HAP-1 (cell line): ENCODE data around the gene HRH2.

Experiments used
- DNase-seq, 2 experiments: peaks; one replicate each; pipeline ENCODE4 v3.0.0-alpha.2; 2016 to 2020; ENCODE audit warnings: low spot score in 2 of 2
- H3K27me3 ChIP-seq: fragments of 250-450 bp; sonication (Bioruptor Pico); 2 replicates; pipeline ENCODE4 v1.5.1; 2020; ENCODE audit warnings: low read depth, mild to moderate bottlenecking, moderate library complexity
- H3K36me3 ChIP-seq: fragments of 250-450 bp; sonication (Bioruptor Pico); replicated peaks from 2 replicates; pipeline ENCODE4 v1.5.1; 2020; ENCODE audit warnings: mild to moderate bottlenecking
- H3K4me1 ChIP-seq: fragments of 250-450 bp; sonication (Bioruptor Pico); 2 replicates; pipeline ENCODE4 v1.5.1; 2020; ENCODE audit warnings: mild to moderate bottlenecking
- H3K4me3 ChIP-seq: fragments of 250-450 bp; sonication (Bioruptor Pico); 2 replicates; pipeline ENCODE4 v1.5.1; 2020; ENCODE audit warnings: mild to moderate bottlenecking, moderate library complexity
- H3K9me3 ChIP-seq: fragments of 250-450 bp; sonication (Bioruptor Pico); 2 replicates; pipeline ENCODE4 v1.5.1; 2020; ENCODE audit warnings: mild to moderate bottlenecking, moderate library complexity
- in situ Hi-C: fragments of 300-500 bp; cut with MboI; formaldehyde crosslinking; loops from 3 replicates; pipeline ENCODE4 v1.14.3; 2020; ENCODE audit warnings: low sequenced_read_pairs, inconsistent platforms, mixed read lengths

The HRH2 gene

DNA sequence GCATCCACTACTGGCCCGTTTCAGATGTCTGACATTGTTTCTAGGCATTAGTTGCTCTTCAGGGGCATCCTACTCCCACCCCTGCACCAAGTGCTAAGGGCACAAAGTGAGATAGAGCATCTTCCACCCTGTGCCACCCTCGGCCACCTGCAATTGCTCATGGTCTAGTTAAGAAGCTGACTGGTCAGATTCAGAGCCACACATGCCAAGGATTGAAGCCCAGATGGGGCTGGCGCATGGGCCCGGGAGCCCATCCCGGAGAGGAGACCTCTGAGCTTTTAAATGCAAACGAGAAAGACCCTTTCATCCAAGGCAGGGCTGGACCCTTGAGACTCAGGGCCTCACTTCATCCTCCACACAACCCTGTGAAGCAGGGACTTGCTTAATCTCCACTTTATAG is 28.5 kb downstream of the HRH2 start:
- no peaks in the 10 kb centered on the region for H3K9me3 ChIP-seq
- H3K36me3 ChIP-seq = no peaks in the 10 kb centered on the region
- DNase-seq = no peak
- in situ Hi-C loops = no loop called here
- H3K4me3 ChIP-seq = no peak overlapping the region
- no peaks in the 10 kb centered on the region for H3K27me3 ChIP-seq
- H3K4me1 ChIP-seq = peaks cover 7% of the 10 kb centered on the region; the same call in 1 of the 2 replicates

DNA sequence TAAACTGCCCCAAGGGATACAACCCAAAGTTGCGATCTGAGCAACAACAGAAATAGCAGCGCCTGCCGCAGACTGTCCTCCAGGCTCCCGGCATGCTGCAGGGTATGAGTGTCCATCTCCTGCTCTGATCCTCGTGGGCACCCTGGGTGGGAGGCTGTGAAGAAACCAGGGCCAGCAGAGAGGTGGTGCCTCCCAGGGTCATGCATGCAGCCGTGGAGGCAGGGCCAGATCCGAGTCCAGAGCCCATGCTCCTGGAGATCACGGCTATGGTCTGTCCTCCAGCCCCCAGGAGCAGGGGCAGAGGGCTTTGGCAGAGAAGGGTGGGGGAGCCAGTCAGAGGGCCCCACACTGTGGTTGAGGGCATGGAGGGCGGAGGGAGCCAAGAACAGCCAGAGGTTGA is 29.0 kb downstream of the HRH2 start:
- H3K4me3 ChIP-seq = no peak overlapping the region
- in situ Hi-C loops = no loop called here
- H3K4me1 ChIP-seq = peaks cover 7% of the 10 kb centered on the region; the same call in 1 of the 2 replicates
- H3K36me3 ChIP-seq = no peaks in the 10 kb centered on the region
- H3K27me3 ChIP-seq = no peaks in the 10 kb centered on the region
- no peak for DNase-seq
- H3K9me3 ChIP-seq = no peaks in the 10 kb centered on the region

DNA sequence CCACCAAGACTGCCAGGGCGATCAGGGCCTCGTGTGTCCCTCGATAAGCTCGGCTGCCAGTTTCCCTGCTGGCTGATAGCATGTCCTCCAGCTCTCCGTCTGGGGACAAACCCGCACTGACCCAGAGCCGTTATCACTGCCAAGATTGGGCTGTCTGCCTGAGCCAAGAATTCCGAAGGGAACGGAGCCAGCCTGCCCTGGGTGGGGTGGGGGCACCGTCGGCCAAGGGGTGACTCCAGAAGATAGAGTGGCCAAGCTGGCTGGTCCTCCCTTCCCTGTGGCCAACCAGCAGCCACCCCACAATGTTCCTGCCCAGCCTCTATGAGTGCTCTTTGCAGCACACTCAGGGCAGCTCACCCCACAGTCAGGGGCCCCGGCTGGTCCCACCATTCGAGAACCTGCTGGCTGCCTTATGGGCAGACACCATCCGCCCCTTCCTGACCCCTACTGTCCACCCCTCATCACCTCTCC is 29.4 kb downstream of the HRH2 start:
- H3K4me1 ChIP-seq = peaks cover 7% of the 10 kb centered on the region; the same call in 1 of the 2 replicates
- no peak overlapping the region for H3K4me3 ChIP-seq
- in situ Hi-C loops = no loop called here
- H3K36me3 ChIP-seq = no peaks in the 10 kb centered on the region
- H3K9me3 ChIP-seq = no peaks in the 10 kb centered on the region
- DNase-seq = no peak
- no peaks in the 10 kb centered on the region for H3K27me3 ChIP-seq

DNA sequence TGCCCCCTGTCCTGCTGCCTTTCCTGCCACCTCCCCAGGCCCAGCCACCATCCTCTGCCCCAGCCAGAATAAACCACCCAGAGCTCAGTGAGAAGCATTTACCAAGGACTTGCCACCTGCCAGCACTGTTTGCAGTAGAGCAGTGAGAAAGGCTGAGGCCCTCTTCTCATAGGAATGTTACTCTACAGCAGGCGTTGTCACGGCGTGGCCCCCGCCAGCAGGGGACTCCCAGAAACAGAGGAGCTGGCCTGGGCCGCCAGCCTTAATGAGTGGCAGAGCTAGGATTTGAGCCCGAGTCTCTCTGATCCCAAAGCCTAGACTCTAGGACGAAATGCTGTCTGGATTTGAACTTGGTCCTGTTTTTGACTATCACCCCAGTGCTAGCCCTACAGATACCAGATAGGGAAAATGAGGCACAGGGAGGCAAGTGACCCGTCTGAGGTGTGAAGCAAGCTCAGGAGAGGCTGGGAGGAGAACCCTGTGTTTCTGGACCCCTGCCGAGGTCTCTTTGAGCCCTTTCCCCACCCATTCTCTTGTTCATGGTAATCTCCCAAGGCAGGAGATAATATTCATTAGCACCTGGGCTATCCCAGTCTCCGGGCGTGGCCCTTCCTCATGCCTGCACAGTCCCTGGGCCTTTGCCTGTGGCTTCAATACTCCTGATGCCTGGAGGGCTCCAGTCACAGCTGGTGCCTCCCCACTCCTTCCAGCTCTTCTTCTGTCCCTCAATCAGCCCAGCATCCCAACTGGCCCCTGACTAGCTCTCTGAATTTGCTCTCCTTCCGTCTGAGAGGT is 30.7 kb downstream of the HRH2 start:
- H3K4me1 ChIP-seq = peaks cover 7% of the 10 kb centered on the region; the same call in 1 of the 2 replicates
- no peaks in the 10 kb centered on the region for H3K36me3 ChIP-seq
- in situ Hi-C loops = no loop called here
- H3K9me3 ChIP-seq = no peaks in the 10 kb centered on the region
- no peaks in the 10 kb centered on the region for H3K27me3 ChIP-seq
- no peak overlapping the region for H3K4me3 ChIP-seq
- no peak for DNase-seq

DNA sequence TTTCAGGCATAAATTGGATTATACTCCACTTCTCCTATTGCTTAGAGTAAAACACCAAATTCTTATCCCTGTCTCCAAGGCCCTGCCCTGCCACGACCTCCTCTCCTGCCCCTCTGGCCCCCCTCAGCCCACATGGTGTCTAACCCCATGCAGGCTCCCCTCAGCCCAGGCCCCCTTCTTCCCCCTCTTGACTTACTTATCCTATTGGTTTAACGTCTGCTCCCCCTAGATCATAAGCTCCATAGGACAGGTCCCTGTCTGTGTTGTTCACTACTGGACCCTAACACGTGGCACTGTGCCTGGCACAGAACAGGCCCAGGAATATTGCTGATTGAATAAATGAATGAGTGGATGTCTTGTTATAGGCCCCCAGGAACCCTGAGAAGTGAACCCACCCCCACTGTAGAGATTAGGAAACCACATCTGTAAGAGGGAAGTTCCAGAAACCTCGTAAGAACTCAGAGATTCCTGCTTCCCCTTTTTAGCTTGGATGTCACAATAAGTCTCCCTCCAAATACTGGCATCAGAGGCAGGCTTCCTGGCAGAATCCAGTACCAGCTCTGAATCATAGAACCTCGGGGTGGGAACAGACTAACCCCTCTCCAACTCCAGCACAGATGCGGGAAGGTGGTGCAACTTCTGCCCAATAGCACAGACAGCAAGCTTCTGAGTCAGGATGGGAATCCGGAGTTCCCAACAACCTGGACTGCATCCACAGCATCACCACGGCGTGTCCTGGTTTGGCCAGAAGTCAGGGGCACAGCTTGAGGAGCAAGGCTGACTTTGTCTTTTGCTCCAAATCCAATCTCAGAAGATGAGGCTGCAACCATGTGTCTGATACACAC is 31.5 kb downstream of the HRH2 start:
- DNase-seq = no peak
- Histone ChIP-seq H3K9me3 (no peaks in the 10 kb centered on the region), H3K27me3 (no peaks in the 10 kb centered on the region), H3K4me1 (peaks cover 7% of the 10 kb centered on the region; the same call in 1 of the 2 replicates), H3K36me3 (no peaks in the 10 kb centered on the region), H3K4me3 (no peak overlapping the region)
- in situ Hi-C loops = no loop called here

DNA sequence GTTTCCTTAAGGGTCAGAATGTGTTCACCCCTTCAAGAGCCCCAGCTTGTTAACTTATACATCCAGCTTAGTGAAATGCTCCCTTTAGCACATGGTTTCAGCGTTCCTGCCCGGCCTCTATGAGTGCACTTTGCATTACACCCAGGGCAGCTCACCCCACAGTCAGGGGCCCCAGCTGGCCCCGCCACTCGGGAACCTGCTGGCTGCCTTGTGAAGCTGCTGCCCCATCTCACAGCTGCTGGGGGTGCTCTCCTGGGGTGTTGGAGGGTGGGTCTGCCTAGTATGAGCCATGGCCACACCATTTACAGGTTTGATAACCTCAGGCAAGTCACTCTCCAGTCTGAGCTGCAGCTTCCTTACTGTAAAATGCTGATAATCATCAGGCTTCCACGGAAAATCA is 32.2 kb downstream of the HRH2 start:
- no peaks in the 10 kb centered on the region for H3K9me3 ChIP-seq
- in situ Hi-C loops = no loop called here
- no peaks in the 10 kb centered on the region for H3K27me3 ChIP-seq
- H3K4me1 ChIP-seq = peaks cover 7% of the 10 kb centered on the region; the same call in 1 of the 2 replicates
- no peak overlapping the region for H3K4me3 ChIP-seq
- H3K36me3 ChIP-seq = no peaks in the 10 kb centered on the region
- no peak for DNase-seq

DNA sequence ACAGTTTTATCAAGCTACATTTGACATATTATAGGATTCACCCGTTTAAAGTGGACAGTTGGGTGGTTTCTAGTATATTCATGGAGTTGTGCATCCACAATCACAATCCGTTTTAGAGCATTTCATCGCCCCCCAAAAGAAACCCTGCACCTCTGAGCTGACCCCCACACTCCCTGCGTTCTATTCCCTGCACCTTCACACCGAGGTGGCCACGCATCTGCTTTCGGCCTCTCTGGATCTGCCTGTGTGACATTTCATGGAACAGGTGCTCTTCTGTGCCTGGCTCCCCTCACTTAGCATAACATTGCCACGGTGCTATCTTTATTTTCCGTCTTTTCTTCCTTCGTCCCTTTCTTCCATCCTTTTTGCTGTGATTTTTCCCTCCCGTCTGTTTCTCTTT is 32.7 kb downstream of the HRH2 start:
- Histone ChIP-seq H3K27me3 (no peaks in the 10 kb centered on the region), H3K4me3 (no peak overlapping the region), H3K36me3 (no peaks in the 10 kb centered on the region), H3K4me1 (peaks cover 7% of the 10 kb centered on the region; the same call in 1 of the 2 replicates), H3K9me3 (no peaks in the 10 kb centered on the region)
- no peak for DNase-seq
- in situ Hi-C loops = no loop called here

DNA sequence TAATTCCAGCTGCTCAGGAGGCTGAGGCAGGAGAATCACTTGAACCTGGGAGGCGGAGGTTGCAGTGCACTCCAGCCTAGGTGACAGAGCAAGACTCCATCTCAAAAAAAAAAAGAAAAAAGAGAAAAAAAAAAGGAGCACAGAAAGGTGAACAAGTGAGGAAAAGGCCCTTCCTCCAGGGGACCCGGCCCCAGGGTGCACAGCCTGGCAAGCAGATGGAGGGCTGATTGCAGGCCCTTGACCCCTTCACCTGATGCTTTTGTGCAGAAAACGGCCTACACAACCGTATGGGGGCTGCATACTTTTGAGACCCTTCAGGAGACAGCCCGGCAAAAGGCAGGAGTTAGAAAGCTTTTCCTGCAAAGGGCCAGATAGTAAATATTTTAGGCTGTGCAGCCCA is 33.9 kb downstream of the HRH2 start:
- H3K27me3 ChIP-seq = no peaks in the 10 kb centered on the region

DNA sequence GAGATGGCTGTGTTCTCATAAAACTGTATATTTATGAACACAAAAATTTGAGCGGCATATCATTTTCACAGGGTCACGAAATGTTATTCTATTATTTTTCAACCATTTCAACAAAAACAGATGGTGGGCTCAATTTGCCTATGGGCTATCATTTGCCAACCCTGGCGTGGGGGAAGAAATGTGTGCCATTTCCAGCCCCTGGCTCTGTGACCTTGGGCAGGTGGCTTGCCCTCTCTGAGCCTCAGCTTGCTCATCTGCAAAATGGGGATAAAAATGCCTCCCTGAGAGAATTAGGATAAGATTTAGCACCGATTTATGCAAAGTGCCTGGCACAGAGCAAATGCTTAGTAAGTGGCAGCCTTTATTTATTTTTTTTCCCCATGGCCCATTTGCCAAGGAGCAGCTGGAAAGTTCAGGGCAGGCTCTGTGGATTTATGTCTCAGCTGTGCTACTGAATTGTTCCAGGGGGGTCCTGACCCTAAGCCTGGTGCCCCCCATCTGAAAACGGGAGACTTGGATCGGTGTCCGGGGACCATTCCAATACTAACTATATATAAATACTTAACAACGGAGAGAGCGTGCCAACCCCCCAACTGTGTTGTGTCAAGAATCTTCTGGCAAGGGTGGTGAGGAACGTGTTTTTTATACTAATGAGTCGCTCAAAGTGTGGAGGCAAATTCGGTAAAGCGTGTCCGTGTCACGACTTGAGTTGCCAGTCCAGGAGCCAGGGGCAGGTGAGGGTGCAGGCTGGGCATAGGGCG is 34.5 kb downstream of the HRH2 start:
- H3K27me3 ChIP-seq = no peaks in the 10 kb centered on the region

More for the DNA sequence above, 33.9 kb downstream of the HRH2 start:
- Histone ChIP-seq H3K9me3 (no peaks in the 10 kb centered on the region), H3K36me3 (no peaks in the 10 kb centered on the region), H3K4me3 (no peak overlapping the region), H3K4me1 (peaks cover 11% of the 10 kb centered on the region; the same call in 1 of the 2 replicates)
- in situ Hi-C loops = no loop called here
- DNase-seq = no peak

DNA sequence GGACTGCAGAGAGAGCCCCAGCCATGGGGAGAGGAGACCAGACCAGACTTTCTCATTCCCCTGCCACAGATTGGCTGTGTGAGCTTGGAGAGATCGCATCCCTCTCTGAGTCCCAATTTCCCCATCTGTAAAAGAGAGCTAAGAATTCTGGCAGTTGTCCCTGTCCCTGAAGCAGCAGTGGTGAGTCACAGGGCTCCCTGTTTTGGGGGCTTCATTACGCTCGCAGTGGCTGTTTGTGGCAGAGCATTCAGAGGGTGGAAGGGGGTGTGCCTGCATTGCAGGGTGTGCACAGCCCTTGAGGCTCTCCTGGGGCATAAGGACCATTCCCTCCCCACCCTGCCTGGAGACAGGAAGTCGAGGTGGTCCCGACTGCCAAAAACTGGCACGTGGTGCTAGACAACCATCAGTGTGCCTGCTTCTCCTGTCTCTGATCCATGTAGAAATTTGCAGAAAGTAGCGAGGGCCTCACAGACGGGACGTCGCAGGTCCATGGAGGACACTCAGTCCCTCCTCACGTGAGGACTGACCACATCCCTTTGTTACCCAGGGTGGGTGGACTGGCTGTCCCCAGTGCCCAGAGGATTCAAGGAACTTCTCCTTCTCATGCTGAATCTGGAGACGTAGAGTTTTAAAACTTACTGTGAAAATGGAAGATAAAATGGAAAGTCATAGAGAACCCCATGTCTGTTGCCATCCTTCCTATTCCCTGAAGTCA is 35.3 kb downstream of the HRH2 start:
- no peak for DNase-seq
- H3K4me3 ChIP-seq = no peak overlapping the region
- in situ Hi-C loops = no loop called here
- no peaks in the 10 kb centered on the region for H3K27me3 ChIP-seq
- no peaks in the 10 kb centered on the region for H3K36me3 ChIP-seq
- peaks cover 11% of the 10 kb centered on the region; the same call in 1 of the 2 replicates for H3K4me1 ChIP-seq
- H3K9me3 ChIP-seq = no peaks in the 10 kb centered on the region

More for the DNA sequence above, 34.5 kb downstream of the HRH2 start:
- in situ Hi-C loops = no loop called here
- Histone ChIP-seq H3K4me3 (no peak overlapping the region), H3K4me1 (peaks cover 11% of the 10 kb centered on the region; the same call in 1 of the 2 replicates), H3K36me3 (no peaks in the 10 kb centered on the region), H3K9me3 (no peaks in the 10 kb centered on the region)
- no peak for DNase-seq

DNA sequence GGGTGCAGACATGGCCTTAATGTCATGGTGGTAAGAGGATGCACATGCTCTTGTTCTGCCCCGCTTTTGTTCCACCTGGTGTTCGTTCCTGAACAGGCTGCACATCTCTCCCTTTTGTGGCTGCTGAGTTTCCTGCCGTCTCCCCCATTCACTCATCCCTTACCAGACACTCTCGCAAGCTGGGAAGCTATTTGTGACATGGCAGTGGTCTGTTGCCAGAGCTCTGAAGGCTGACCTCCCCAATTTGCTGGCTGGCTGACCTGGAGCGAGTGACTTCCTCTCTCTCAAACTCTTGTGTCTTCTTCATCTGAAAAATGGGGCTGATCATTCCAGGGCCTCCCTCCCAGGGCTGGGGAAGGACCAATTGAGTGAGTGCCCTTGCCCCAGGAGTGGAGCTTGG is 35.9 kb downstream of the HRH2 start:
- DNase-seq = no peak
- Histone ChIP-seq H3K4me1 (peaks cover 11% of the 10 kb centered on the region; the same call in 1 of the 2 replicates), H3K4me3 (no peak overlapping the region), H3K9me3 (no peaks in the 10 kb centered on the region), H3K27me3 (no peaks in the 10 kb centered on the region), H3K36me3 (no peaks in the 10 kb centered on the region)
- in situ Hi-C loops = no loop called here

DNA sequence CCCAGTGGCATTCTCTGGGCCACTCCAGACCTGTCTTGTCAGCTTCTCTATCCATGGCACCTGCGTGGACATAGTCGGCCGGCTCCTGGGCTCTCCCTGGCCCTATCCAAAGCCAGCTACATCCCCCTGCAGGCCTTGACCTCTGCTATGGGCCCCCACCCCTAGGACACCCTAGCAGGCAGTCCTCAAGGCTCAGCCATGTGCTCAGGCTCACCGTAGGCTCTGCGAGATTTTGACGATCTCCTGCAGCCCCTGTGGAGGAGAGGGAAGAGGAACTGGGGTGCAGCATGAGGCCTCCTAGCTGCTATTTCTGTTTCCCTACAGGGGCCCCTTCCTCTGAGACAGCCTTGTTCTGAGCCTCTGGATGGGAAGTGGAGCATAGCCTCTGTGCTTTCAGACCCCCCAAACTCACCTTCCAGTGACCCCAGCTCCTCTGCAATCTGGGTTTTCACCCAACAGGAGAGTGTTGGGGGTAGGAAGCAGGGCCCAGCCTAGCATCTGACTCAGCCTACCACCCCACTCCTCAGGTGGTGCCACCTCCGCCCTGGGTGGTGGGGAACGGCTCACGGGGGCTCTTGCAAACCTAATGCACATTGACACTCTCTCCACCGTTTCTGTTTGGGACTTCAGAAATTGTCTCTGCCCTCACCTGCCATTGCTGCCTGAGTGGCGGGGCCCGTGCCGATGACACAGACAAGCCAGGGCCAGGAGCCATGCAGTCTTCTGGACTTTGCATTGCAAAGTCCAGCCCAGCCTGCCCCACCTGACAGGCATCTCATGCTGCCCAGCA is 36.7 kb downstream of the HRH2 start:
- in situ Hi-C loops = loop anchor here (5.0 kb wide), 1 partner anchor 162 kb away; no protein-coding TSS in a partner anchor
- H3K9me3 ChIP-seq = no peaks in the 10 kb centered on the region
- peaks cover 11% of the 10 kb centered on the region; the same call in 1 of the 2 replicates for H3K4me1 ChIP-seq
- no peaks in the 10 kb centered on the region for H3K36me3 ChIP-seq
- H3K27me3 ChIP-seq = no peaks in the 10 kb centered on the region
- DNase-seq = no peak
- no peak overlapping the region for H3K4me3 ChIP-seq
